Glomerular endothelial cell (primary cell): ENCODE results near the gene PTTG2. TPM values are rescaled to one million over a fixed set of nuclear protein-coding genes. Genes with fewer than 3 reads are reported as not detected.

Experiments
- DNase-seq: peaks from one replicate; pipeline ENCODE4 v3.0.0-alpha.2; 2011; ENCODE audit warnings: low read depth, low spot score; ENCODE audit errors: extremely low read depth
- total RNA-seq: library from RNA; depleted of rRNA; stranded (reverse); fragments of >200 nt; gene quantifications from 2 replicates; pipeline ENCODE4 v1.2.3, GENCODE V29; 2015

PTTG2 gene
- total RNA-seq, 1 donor from 2014 or later, result not detected

- DNase-seq, result no peak
Measured at GRCh38 chr4:38004887-38005286, 44.7 kb downstream of the PTTG2 start.

GRCh38 chr4:38005637-38006036 lies 45.4 kb downstream of the PTTG2 start:
- no peak for DNase-seq

- no peak for DNase-seq
Measured at GRCh38 chr4:38007645-38008044, 47.4 kb downstream of the PTTG2 start.

- no peak for DNase-seq
Measured at GRCh38 chr4:38008571-38009021, 48.4 kb downstream of the PTTG2 start.

- DNase-seq, result no peak
Measured at GRCh38 chr4:38009421-38009820, 49.2 kb downstream of the PTTG2 start.

- no peak for DNase-seq
Measured at GRCh38 chr4:38009949-38010348, 49.8 kb downstream of the PTTG2 start.

Other genes starting within 250 kb of the PTTG2 start
- 32.1 and 49.3 TPM in 2 replicates for gene PGM2, start 133.7 kb upstream of the PTTG2 start, total RNA-seq
- gene TBC1D1, start 69.3 kb upstream of the PTTG2 start, total RNA-seq, result 115 and 133 TPM in 2 replicates